H9 (cell line): ENCODE results near the gene MYO3A. TPM values are rescaled to one million over a fixed set of nuclear protein-coding genes. Genes with fewer than 3 reads are reported as not detected.

Experiments used
- DNase-seq: peaks from one replicate; pipeline ENCODE4 v3.0.0-alpha.2; 2017
- H2AFZ ChIP-seq: one replicate; pipeline ENCODE4 v1.6.1; 2013; ENCODE audit warnings: mild to moderate bottlenecking, low read length, control low read depth, moderate library complexity
- H2AK5ac ChIP-seq: 2 replicates; pipeline ENCODE4 v1.6.1; 2013; ENCODE audit warnings: low read length, control low read depth, mixed read lengths; ENCODE audit not compliant: insufficient read length
- H2BK120ac ChIP-seq: one replicate; pipeline ENCODE4 v1.6.1; 2013; ENCODE audit warnings: low read depth, mild to moderate bottlenecking, low read length, control low read depth, inconsistent platforms; ENCODE audit not compliant: poor library complexity, severe bottlenecking
- H2BK12ac ChIP-seq: 2 replicates; pipeline ENCODE4 v1.6.1; 2013; ENCODE audit warnings: low read length, control low read depth, mixed read lengths, low read depth; ENCODE audit not compliant: insufficient read length
- H2BK15ac ChIP-seq: 2 replicates; pipeline ENCODE4 v1.6.1; 2013; ENCODE audit warnings: low read depth, low read length, control low read depth
- H2BK20ac ChIP-seq: one replicate; pipeline ENCODE4 v1.6.1; 2013; ENCODE audit warnings: low read depth, mild to moderate bottlenecking, low read length, control low read depth, inconsistent platforms; ENCODE audit not compliant: poor library complexity, severe bottlenecking
- H2BK5ac ChIP-seq: 2 replicates; pipeline ENCODE4 v1.6.1; 2013; ENCODE audit warnings: low read length, control low read depth, mixed read lengths; ENCODE audit not compliant: insufficient read length
- H3K14ac ChIP-seq: 2 replicates; pipeline ENCODE4 v1.6.1; 2013; ENCODE audit warnings: low read length, control low read depth; ENCODE audit not compliant: insufficient read depth
- H3K18ac ChIP-seq: 2 replicates; pipeline ENCODE4 v1.6.1; 2013; ENCODE audit warnings: low read depth, mild to moderate bottlenecking, mixed read lengths, low read length, control low read depth; ENCODE audit not compliant: insufficient read length
- H3K23ac ChIP-seq: 2 replicates; pipeline ENCODE4 v1.6.1; 2013; ENCODE audit warnings: low read length, control low read depth, mixed read lengths, low read depth; ENCODE audit not compliant: insufficient read length
- H3K23me2 ChIP-seq: 2 replicates; pipeline ENCODE4 v1.6.1; 2013; ENCODE audit warnings: low read depth, mild to moderate bottlenecking, mixed read lengths, low read length, control low read depth; ENCODE audit not compliant: insufficient read length, poor library complexity, severe bottlenecking
- H3K27ac ChIP-seq: 2 replicates; pipeline ENCODE4 v1.5.1; 2013; ENCODE audit warnings: low read length, control low read depth, mixed read lengths, low read depth; ENCODE audit not compliant: insufficient read length
- H3K27me3 ChIP-seq: 2 replicates; pipeline ENCODE4 v1.6.1; 2013; ENCODE audit warnings: low read length, control low read depth, inconsistent platforms; ENCODE audit not compliant: insufficient read depth
- H3K4ac ChIP-seq: 2 replicates; pipeline ENCODE4 v1.6.1; 2013; ENCODE audit warnings: low read depth, mild to moderate bottlenecking, control low read depth, inconsistent platforms, low read length, moderate library complexity
- H3K4me1 ChIP-seq: 2 replicates; pipeline ENCODE4 v1.6.1; 2013; ENCODE audit warnings: low read length, control low read depth, inconsistent platforms; ENCODE audit not compliant: insufficient read depth
- H3K4me2 ChIP-seq: 2 replicates; pipeline ENCODE4 v1.6.1; 2013; ENCODE audit warnings: low read length, control low read depth, mixed read lengths; ENCODE audit not compliant: insufficient read length, insufficient read depth
- H3K56ac ChIP-seq: 2 replicates; pipeline ENCODE4 v1.6.1; 2013; ENCODE audit warnings: low read depth, mild to moderate bottlenecking, mixed read lengths, low read length, control low read depth; ENCODE audit not compliant: insufficient read length
- H3K79me1 ChIP-seq: 2 replicates; pipeline ENCODE4 v1.6.1; 2013; ENCODE audit warnings: low read depth, mild to moderate bottlenecking, moderate library complexity, low read length, control low read depth, inconsistent platforms; ENCODE audit not compliant: insufficient read depth, poor library complexity, severe bottlenecking
- H3K79me2 ChIP-seq: 2 replicates; pipeline ENCODE4 v1.6.1; 2013; ENCODE audit warnings: low read length, control low read depth, inconsistent platforms; ENCODE audit not compliant: insufficient read depth
- H3K9ac ChIP-seq: 2 replicates; pipeline ENCODE4 v1.6.1; 2013; ENCODE audit warnings: low read length, control low read depth, mixed read lengths; ENCODE audit not compliant: insufficient read length; ENCODE audit errors: extremely low read depth
- H3K9me3 ChIP-seq: one replicate; pipeline ENCODE4 v1.6.1; 2013; ENCODE audit warnings: low read depth, low read length, inconsistent platforms; ENCODE audit not compliant: control insufficient read depth
- H3T11ph ChIP-seq: one replicate; pipeline ENCODE4 v1.6.1; 2013; ENCODE audit warnings: mild to moderate bottlenecking, low read length, control low read depth, inconsistent platforms
- H4K20me1 ChIP-seq: one replicate; pipeline ENCODE4 v1.6.1; 2013; ENCODE audit not compliant: control insufficient read depth, insufficient read length, insufficient read depth
- H4K5ac ChIP-seq: 2 replicates; pipeline ENCODE4 v1.6.1; 2013; ENCODE audit warnings: low read depth, mild to moderate bottlenecking, mixed read lengths, low read length, control low read depth; ENCODE audit not compliant: insufficient read length
- H4K8ac ChIP-seq: replicated peaks from 2 replicates; pipeline ENCODE4 v1.6.1; 2013; ENCODE audit warnings: low read length, control low read depth, mixed read lengths, low read depth; ENCODE audit not compliant: insufficient read length
- H4K91ac ChIP-seq: 2 replicates; pipeline ENCODE4 v1.6.1; 2013; ENCODE audit warnings: low read depth, mild to moderate bottlenecking, moderate library complexity, mixed read lengths, low read length, control low read depth; ENCODE audit not compliant: insufficient read length
- H3K27ac Mint-ChIP-seq, 3 experiments: 2 replicates in 2 of 3; 3 replicates in 1 of 3; pipeline ENCODE4 v1.8.0; 2020 to 2021; ENCODE audit warnings: mixed read lengths in 3 of 3, mild to moderate bottlenecking in 1 of 3, moderate library complexity in 1 of 3
- H3K27me3 Mint-ChIP-seq: 2 replicates; pipeline ENCODE4 v1.8.0; 2021; ENCODE audit warnings: low read depth, mild to moderate bottlenecking, moderate library complexity, mixed read lengths
- H3K36me3 Mint-ChIP-seq, 3 experiments: 2 replicates in 2 of 3; 3 replicates in 1 of 3; pipeline ENCODE4 v1.8.0; 2020 to 2021; ENCODE audit warnings: low read depth in 3 of 3, mixed read lengths in 3 of 3; ENCODE audit not compliant: insufficient read depth in 1 of 3
- H3K4me1 Mint-ChIP-seq, 2 experiments: 2 replicates each; pipeline ENCODE4 v1.8.0; 2020; ENCODE audit warnings: mixed read lengths in 2 of 2
- H3K4me3 Mint-ChIP-seq, 2 experiments: 2 replicates in 1 of 2; 3 replicates in 1 of 2; pipeline ENCODE4 v1.8.0; 2020 to 2021; ENCODE audit warnings: mild to moderate bottlenecking in 2 of 2, mixed read lengths in 2 of 2, moderate library complexity in 1 of 2
- H3K9me3 Mint-ChIP-seq, 2 experiments: 2 replicates in 1 of 2; 3 replicates in 1 of 2; pipeline ENCODE4 v1.8.0; 2020; ENCODE audit warnings: mild to moderate bottlenecking in 2 of 2, mixed read lengths in 2 of 2, moderate library complexity in 1 of 2
- CTCF ChIP-seq: fragments of 200-600 bp; sonication (generic); conservative IDR thresholded peaks from 3 replicates; pipeline ENCODE4 v1.8.0; 2021; ENCODE audit warnings: antibody characterized with exemption, mild to moderate bottlenecking
- whole genome bisulfite sequencing: extraction: QIAGEN DNeasy Blood & Tissue Kit; methylation state at CpG from one replicate; pipeline ENCODE4 v1.1.7; 2013; ENCODE audit warnings: missing lambda C conversion rate, low lambda C conversion rate, mixed read lengths; ENCODE audit not compliant: insufficient read length; ENCODE audit errors: extremely low coverage; 5-methylcytosine and 5-hydroxymethylcytosine counted together
- total RNA-seq: library from RNA; stranded (reverse); gene quantifications from 2 replicates; pipeline ENCODE4 v1.2.1, GENCODE V29; 2021

MYO3A gene
- total RNA-seq, 1 experiment from 2014 or later = 4.3 TPM

DNA sequence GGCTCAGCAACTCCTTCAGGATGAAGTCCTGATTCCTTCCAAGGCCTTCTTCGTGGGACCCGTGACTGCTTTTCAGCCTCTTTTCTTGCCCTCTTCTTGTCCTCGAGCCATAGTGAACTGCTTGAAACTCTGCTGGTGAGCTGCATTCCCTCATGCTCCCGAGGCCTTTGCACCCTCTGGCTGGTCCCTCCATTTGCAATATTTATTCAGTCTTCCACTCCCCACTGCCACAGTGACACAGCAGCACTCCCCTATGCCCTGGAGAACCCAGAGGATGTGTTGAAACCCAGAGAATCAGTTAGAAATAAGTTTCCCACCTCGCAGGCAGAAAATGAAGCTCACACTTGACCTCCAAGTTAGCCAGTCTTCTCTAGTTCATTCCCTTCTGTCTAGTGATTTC, 260.2 kb downstream of the MYO3A start:
- no peaks in the 10 kb centered on the region for H3K9me3 ChIP-seq
- no peak overlapping the region for H3K4ac ChIP-seq
- H3K27me3 ChIP-seq = no peaks in the 10 kb centered on the region
- H2BK20ac ChIP-seq = no peak overlapping the region
- Mint-ChIP-seq H3K9me3 (no peaks in the 10 kb centered on the region), H3K4me1 (peaks cover 0 to 5% of the 10 kb centered on the region in 2 experiments; a peak in 1 of 4 replicates), H3K4me3 (no peak overlapping the region), H3K36me3 (no peaks in the 10 kb centered on the region), H3K27ac (no peak overlapping the region), H3K27me3 (no peaks in the 10 kb centered on the region)
- H2AFZ ChIP-seq = no peak overlapping the region
- no peaks in the 10 kb centered on the region for H3K23me2 ChIP-seq
- no peak overlapping the region for H3K9ac ChIP-seq
- no peak overlapping the region for H2BK12ac ChIP-seq
- peaks cover 1% of the 10 kb centered on the region; the same call in 1 of the 2 replicates for H3K4me1 ChIP-seq
- H3K23ac ChIP-seq = no peak overlapping the region
- no peak overlapping the region for H3K56ac ChIP-seq
- no peak overlapping the region for H4K91ac ChIP-seq
- H3T11ph ChIP-seq = no peak overlapping the region
- H4K8ac ChIP-seq = no peak overlapping the region
- no peak overlapping the region for H4K5ac ChIP-seq
- H3K14ac ChIP-seq = no peak overlapping the region
- no peaks in the 10 kb centered on the region for H3K79me2 ChIP-seq
- no peak overlapping the region for H3K18ac ChIP-seq
- H2AK5ac ChIP-seq = no peak overlapping the region
- H2BK15ac ChIP-seq = no peak overlapping the region
- H3K79me1 ChIP-seq = no peaks in the 10 kb centered on the region
- no peaks in the 10 kb centered on the region for H4K20me1 ChIP-seq
- no CpG with 5 or more reads among the region's 5 CpGs for WGBS
- H3K4me2 ChIP-seq = no peak overlapping the region
- no peak overlapping the region for H3K27ac ChIP-seq
- no peak overlapping the region for H2BK120ac ChIP-seq
- no peak overlapping the region for H2BK5ac ChIP-seq
- no peak for DNase-seq
- TF ChIP-seq CTCF = no peak
